GM12878 (cell line): ENCODE data around the gene MGST1. TPM values are rescaled to one million over a fixed set of nuclear protein-coding genes. Genes with fewer than 3 reads are reported as not detected.

Experiments used
- ATAC-seq: fragments of 200-7000 bp; cut with Tn5 transposase; 3 replicates; pipeline ENCODE4 v1.9.1; 2020; ENCODE audit warnings: mild to moderate bottlenecking, moderate library complexity
- BruUV-seq: library from RNA; stranded (reverse); fragments of 400-500 nt; replicated peaks from 2 replicates; lab custom pipeline; 2021; lab: Mats Ljungman, UMichigan
- CTCF ChIA-PET: fragments of 300-600 bp; sonication (Branson Sonifier 250); formaldehyde crosslinking; extraction: SDS; loops from one replicate; lab custom pipeline; 2021; ENCODE audit warnings: inconsistent platforms; lab: Yijun Ruan, JAX
- POLR2A ChIA-PET: fragments of 350-600 bp; formaldehyde crosslinking; extraction: SDS; loops from one replicate; lab custom pipeline; 2021; ENCODE audit warnings: inconsistent platforms; lab: Charles Lee
- RAD21 ChIA-PET: fragments of 300-600 bp; sonication (Branson Sonifier 250); formaldehyde crosslinking; loops from one replicate; lab custom pipeline; 2023; ENCODE audit warnings: antibody characterized with exemption; ENCODE audit not compliant: unreplicated experiment; lab: Charles Lee
- SMC1A ChIA-PET: fragments of 300-600 bp; sonication (Branson Sonifier 250); formaldehyde crosslinking; loops from one replicate; lab custom pipeline; 2023; ENCODE audit not compliant: unreplicated experiment, uncharacterized antibody; lab: Charles Lee
- DNase-seq: peaks from one replicate; pipeline ENCODE4 v3.0.0-alpha.2; 2011; ENCODE audit warnings: low read depth, low spot score
- FAIRE-seq: peaks from 3 replicates; lab custom pipeline; 2011; peaks lifted over from hg19 to GRCh38; lab: Jason Lieb, UNC
- H2AFZ ChIP-seq: 2 replicates; pipeline ENCODE4 v1.6.0; 2011; ENCODE audit warnings: low read depth, low read length, control low read depth; ENCODE audit not compliant: control insufficient read depth
- H3K27ac ChIP-seq: 2 replicates; pipeline ENCODE4 v1.5.1; 2011; ENCODE audit warnings: control low read depth; ENCODE audit not compliant: control insufficient read depth, insufficient read depth
- H3K27me3 ChIP-seq, 2 experiments: replicated peaks in 1 of 2; 2 replicates each; pipeline versions ENCODE4 v1.6.0 to v1.6.1; 2011; ENCODE audit warnings: low read length in 1 of 2; ENCODE audit not compliant: control insufficient read depth in 2 of 2, insufficient read depth in 2 of 2
- H3K36me3 ChIP-seq, 2 experiments: 2 replicates each; pipeline ENCODE4 v1.5.1; 2011; ENCODE audit warnings: low read length in 1 of 2; ENCODE audit not compliant: control insufficient read depth in 2 of 2, insufficient read depth in 2 of 2
- H3K4me1 ChIP-seq: 2 replicates; pipeline ENCODE4 v1.6.1; 2011; ENCODE audit warnings: mild to moderate bottlenecking, low read length, moderate library complexity, mixed read lengths; ENCODE audit not compliant: control insufficient read depth, insufficient read depth
- H3K4me2 ChIP-seq: 2 replicates; pipeline ENCODE4 v1.6.0; 2011; ENCODE audit warnings: control low read depth; ENCODE audit not compliant: control insufficient read depth, insufficient read depth
- H3K4me3 ChIP-seq: fragments of 200-600 bp; sonication (generic); 2 replicates; pipeline ENCODE4 v1.5.1; 2016
- H3K79me2 ChIP-seq: 2 replicates; pipeline ENCODE4 v1.6.0; 2011; ENCODE audit warnings: low read length; ENCODE audit not compliant: control insufficient read depth, insufficient read depth
- H3K9ac ChIP-seq: 2 replicates; pipeline ENCODE4 v1.8.0; 2011; ENCODE audit warnings: low read length, control low read depth, mixed read lengths; ENCODE audit not compliant: control insufficient read depth, insufficient read depth
- H3K9me3 ChIP-seq: replicated peaks from 3 replicates; pipeline ENCODE4 v1.5.1; 2011; ENCODE audit warnings: mild to moderate bottlenecking, low read length; ENCODE audit not compliant: control insufficient read depth, insufficient read depth
- H4K20me1 ChIP-seq: 2 replicates; pipeline ENCODE4 v1.6.0; 2011; ENCODE audit not compliant: control insufficient read depth, insufficient read depth
- ATF7 ChIP-seq: fragments of 450-650 bp; IDR thresholded peaks from 2 replicates; pipeline ENCODE4 v1.6.1; 2016; ENCODE audit warnings: low read depth, mild to moderate bottlenecking
- BCL11A ChIP-seq: IDR thresholded peaks from 2 replicates; pipeline ENCODE4 v1.6.1; 2011; ENCODE audit warnings: low read depth, low read length
- CBX3 ChIP-seq: fragments of 200-600 bp; sonication (generic); IDR thresholded peaks from 2 replicates; pipeline ENCODE4 v1.6.1; 2016; ENCODE audit warnings: low read depth, borderline replicate concordance
- ETV6 ChIP-seq, 2 experiments: fragments of 450-650 bp in 1 of 2; IDR thresholded peaks in 1 of 2; conservative IDR thresholded peaks in 1 of 2; 2 replicates each; pipeline ENCODE4 v1.6.1; 2014; ENCODE audit warnings: antibody characterized with exemption in 1 of 2, borderline replicate concordance in 1 of 2, low read depth in 1 of 2, mild to moderate bottlenecking in 1 of 2, moderate library complexity in 1 of 2
- GATAD2B ChIP-seq: fragments of 450-650 bp; conservative IDR thresholded peaks from 2 replicates; pipeline ENCODE4 v1.6.1; 2017; ENCODE audit warnings: low read depth, mild to moderate bottlenecking, moderate library complexity
- IRF3 ChIP-seq: fragments of 450-650 bp; IDR thresholded peaks from 2 replicates; pipeline ENCODE4 v1.6.1; 2014; ENCODE audit warnings: mild to moderate bottlenecking
- MEF2A ChIP-seq: IDR thresholded peaks from 2 replicates; pipeline ENCODE4 v1.6.1; 2011; ENCODE audit warnings: low read depth, mild to moderate bottlenecking, low read length, moderate library complexity; ENCODE audit not compliant: insufficient read depth
- MLLT1 ChIP-seq: fragments of 450-650 bp; IDR thresholded peaks from 2 replicates; pipeline ENCODE4 v1.6.1; 2016; ENCODE audit warnings: mild to moderate bottlenecking
- NBN ChIP-seq: fragments of 450-650 bp; IDR thresholded peaks from 2 replicates; pipeline ENCODE4 v1.6.1; 2016
- NFIC ChIP-seq: IDR thresholded peaks from 2 replicates; pipeline ENCODE4 v1.6.1; 2012; ENCODE audit warnings: low read depth, mild to moderate bottlenecking, inconsistent platforms, low read length, moderate library complexity
- NRF1 ChIP-seq: conservative IDR thresholded peaks from 2 replicates; pipeline ENCODE4 v1.6.1; 2011; ENCODE audit warnings: mild to moderate bottlenecking, low read depth, low read length, improper control_type of control experiment
- SPI1 ChIP-seq: IDR thresholded peaks from 2 replicates; pipeline ENCODE4 v1.6.1; 2011; ENCODE audit warnings: low read depth, mild to moderate bottlenecking, low read length, moderate library complexity, borderline replicate concordance; ENCODE audit not compliant: insufficient read depth
- SREBF2 ChIP-seq: IDR thresholded peaks from 2 replicates; pipeline ENCODE4 v1.6.1; 2012; ENCODE audit warnings: mild to moderate bottlenecking, low read length
- SRF ChIP-seq, 2 experiments: IDR thresholded peaks; 2 replicates each; pipeline ENCODE4 v1.6.1; 2011; ENCODE audit warnings: low read depth in 2 of 2, low read length in 2 of 2, mild to moderate bottlenecking in 1 of 2, moderate library complexity in 1 of 2
- ZBTB40 ChIP-seq: fragments of 450-650 bp; IDR thresholded peaks from 2 replicates; pipeline ENCODE4 v1.6.1; 2016; ENCODE audit warnings: mild to moderate bottlenecking, moderate library complexity, borderline replicate concordance
- ZNF207 ChIP-seq: fragments of 450-650 bp; IDR thresholded peaks from 2 replicates; pipeline ENCODE4 v1.6.1; 2014; ENCODE audit warnings: antibody characterized with exemption, mild to moderate bottlenecking, borderline replicate concordance
- WGBS: methylation state at CpG from one replicate; pipeline ENCODE4 v1.1.6; 2016; ENCODE audit warnings: low lambda C conversion rate; ENCODE audit not compliant: insufficient replicate concordance, insufficient coverage; ENCODE audit errors: missing lambda C conversion rate; 5-methylcytosine and 5-hydroxymethylcytosine counted together
- in situ Hi-C: fragments of 300-500 bp; cut with MboI; formaldehyde crosslinking; loops from 9 replicates; pipeline ENCODE4 v1.14.3; 2018; ENCODE audit warnings: mixed read lengths
- intact Hi-C: fragments of 100-400 bp; cut with micrococcal nuclease; formaldehyde crosslinking; loops from one replicate; pipeline ENCODE4 v1.14.2; 2022; ENCODE audit not compliant: unreplicated experiment
- polyA plus RNA-seq, 11 experiments: library from polyadenylated mRNA; depleted of rRNA in 4 of 11; unstranded in 6 of 11; stranded (reverse) in 5 of 11; fragments of >200 nt; fragmentation: Nextera tagmentation in 4 of 11; fragmentation: Illumina TruSeq in 1 of 11; extraction: Ambion mirVana in 4 of 11; extraction: Trizol in 1 of 11; gene quantifications; 1 replicate in 1 of 11; 2 replicates in 10 of 11; pipeline versions ENCODE4 v1.2.1 to v1.2.3, GENCODE V29; 2011 to 2016; ENCODE audit warnings: inconsistent platforms in 2 of 11, missing spikeins in 2 of 11, low read depth in 1 of 11
- total RNA-seq, 4 experiments: library from RNA; depleted of rRNA in 3 of 4; stranded (reverse); fragments of >200 nt in 3 of 4; fragmentation: Illumina TruSeq in 1 of 4; extraction: Trizol in 1 of 4; gene quantifications; 2 replicates each; pipeline versions ENCODE4 v1.2.1 to v1.2.3, GENCODE V29; 2013 to 2021

Gene MGST1
- total and polyA plus RNA-seq, 10 of the 15 experiments (the other 5 are each of a cell fraction or from before 2014, with no cell fraction given): 22.5 to 237 (median 172) TPM

GRCh38 chr12:16350682-16351081 is 3.2 kb downstream of the MGST1 start:
- WGBS: 0% methylated on average over 1 of the region's 1 CpG
- H3K4me1 ChIP-seq: no peaks in the 10 kb centered on the region
- H2AFZ ChIP-seq: no peak overlapping the region
- no peak overlapping the region for H3K4me3 ChIP-seq
- intact Hi-C loops (no loop called here), in situ Hi-C loops (no loop called here)
- H3K9ac ChIP-seq: no peak overlapping the region
- no peak overlapping the region for H3K27ac ChIP-seq
- H3K36me3 ChIP-seq: no peaks in the 10 kb centered on the region
- FAIRE-seq (no peak), ATAC-seq (no peak)
- no peak for TF ChIP-seq ATF7
- no peak for TF ChIP-seq NRF1
- no peak for TF ChIP-seq ZNF207
- no peak for TF ChIP-seq ETV6 (conservative IDR thresholded peaks at IDR 0.05 in 1 of 2, IDR thresholded peaks at IDR 0.05 in 1 of 2; ENCODE audit: borderline replicate concordance in 1 of 2, low read depth in 1 of 2)
- TF ChIP-seq SPI1: no peak
- no peak for TF ChIP-seq IRF3
- TF ChIP-seq MEF2A: no peak
- TF ChIP-seq NBN: no peak
- TF ChIP-seq SREBF2: no peak
- no peak for TF ChIP-seq MLLT1
- TF ChIP-seq ZBTB40: no peak
- no peak for TF ChIP-seq GATAD2B
- TF ChIP-seq BCL11A: no peak
- TF ChIP-seq SRF (IDR thresholded peaks at IDR 0.05; ENCODE audit: low read depth in 2 of 2, low read length in 2 of 2): no peak
- TF ChIP-seq CBX3: no peak
- no peak for TF ChIP-seq NFIC
- TF ChIP-seq, all 136 proteins: peak for 0
- BruUV-seq: no TSS peak
- Histone ChIP-seq H4K20me1 (no peaks in the 10 kb centered on the region), H3K27me3 (no peaks in the 10 kb centered on the region), H3K79me2 (no peaks in the 10 kb centered on the region), H3K9me3 (no peaks in the 10 kb centered on the region), H3K4me2 (no peak overlapping the region; the same call in 1 of the 2 replicates)
- ChIA-PET POLR2A (no interaction called here), SMC1A (interaction anchor here (0.6 to 3.2 kb wide), 2 partner anchors 21 to 120 kb away, joined by 3 to 12 read pairs; no protein-coding TSS in a partner anchor), CTCF (interaction anchor here (0.8 to 4.4 kb wide), 3 partner anchors 10 to 184 kb away, joined by 3 to 24 read pairs (median 3); no protein-coding TSS in a partner anchor), RAD21 (no interaction called here)
- no peak for DNase-seq
